NCI-H526 (cell line): ENCODE data around the gene MADD.

ENCODE experiments used
- DNase-seq, 2 experiments: peaks; one replicate each; lab custom pipeline; 2025; lab: John Stamatoyannopoulos, UW

Gene MADD

DNA sequence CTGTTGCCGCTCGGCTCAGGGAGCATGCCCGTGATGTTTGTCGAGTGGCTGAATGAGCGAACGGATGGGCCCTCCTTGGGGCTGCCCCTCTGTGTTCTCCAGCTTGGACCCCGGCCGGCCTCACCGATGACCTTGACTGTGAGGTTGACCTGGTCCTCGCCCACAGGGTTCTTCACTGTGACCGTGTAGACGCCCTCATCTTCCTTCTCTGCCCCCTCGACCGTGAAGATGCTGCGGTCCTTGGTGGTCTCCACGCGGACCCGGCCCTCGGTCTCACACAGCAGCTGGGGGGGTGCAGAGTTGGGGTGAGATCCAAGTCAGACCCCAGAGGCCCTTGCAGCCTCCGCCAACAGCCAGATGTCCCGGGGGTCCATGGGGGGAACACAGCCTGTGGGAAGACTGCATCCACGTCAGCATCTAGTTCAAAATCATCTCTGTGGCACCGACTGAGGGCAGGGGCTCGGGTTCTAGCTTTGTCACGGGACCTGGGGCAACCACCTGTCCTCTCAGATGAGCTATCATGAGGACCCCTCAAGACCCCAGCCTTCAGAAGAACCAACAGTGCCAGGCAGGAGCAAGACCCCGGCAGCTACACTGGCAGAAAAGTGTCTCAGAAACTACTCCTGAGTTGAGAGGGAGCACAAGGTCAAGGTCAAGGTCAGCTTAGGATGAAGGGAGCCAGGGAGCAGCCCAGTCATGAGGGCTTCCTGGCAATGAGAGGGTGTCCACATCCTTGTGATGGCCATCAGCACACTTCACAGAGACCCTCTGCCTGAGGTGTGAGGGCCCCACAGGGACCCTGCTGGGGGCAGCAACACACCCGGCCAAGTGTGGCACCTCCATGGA is 68.7 kb downstream of the MADD start:
- DNase-seq: no peak

DNA sequence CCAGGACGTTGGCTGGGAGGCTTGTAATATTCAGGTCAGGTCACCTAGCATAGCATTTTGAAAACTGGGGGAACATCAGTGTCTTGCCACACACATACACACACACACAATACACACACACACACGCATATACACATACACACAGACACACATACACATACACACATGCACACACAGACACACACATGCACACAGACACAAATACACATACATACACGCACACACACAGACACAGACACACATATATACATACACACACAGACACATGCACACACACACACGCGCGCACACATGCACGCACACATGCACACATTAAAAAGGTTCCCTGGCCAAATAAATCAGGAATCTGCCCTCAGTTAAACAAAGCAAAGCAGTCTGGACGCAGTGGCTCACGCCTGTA is 70.1 kb downstream of the MADD start:
- no peak for DNase-seq

DNA sequence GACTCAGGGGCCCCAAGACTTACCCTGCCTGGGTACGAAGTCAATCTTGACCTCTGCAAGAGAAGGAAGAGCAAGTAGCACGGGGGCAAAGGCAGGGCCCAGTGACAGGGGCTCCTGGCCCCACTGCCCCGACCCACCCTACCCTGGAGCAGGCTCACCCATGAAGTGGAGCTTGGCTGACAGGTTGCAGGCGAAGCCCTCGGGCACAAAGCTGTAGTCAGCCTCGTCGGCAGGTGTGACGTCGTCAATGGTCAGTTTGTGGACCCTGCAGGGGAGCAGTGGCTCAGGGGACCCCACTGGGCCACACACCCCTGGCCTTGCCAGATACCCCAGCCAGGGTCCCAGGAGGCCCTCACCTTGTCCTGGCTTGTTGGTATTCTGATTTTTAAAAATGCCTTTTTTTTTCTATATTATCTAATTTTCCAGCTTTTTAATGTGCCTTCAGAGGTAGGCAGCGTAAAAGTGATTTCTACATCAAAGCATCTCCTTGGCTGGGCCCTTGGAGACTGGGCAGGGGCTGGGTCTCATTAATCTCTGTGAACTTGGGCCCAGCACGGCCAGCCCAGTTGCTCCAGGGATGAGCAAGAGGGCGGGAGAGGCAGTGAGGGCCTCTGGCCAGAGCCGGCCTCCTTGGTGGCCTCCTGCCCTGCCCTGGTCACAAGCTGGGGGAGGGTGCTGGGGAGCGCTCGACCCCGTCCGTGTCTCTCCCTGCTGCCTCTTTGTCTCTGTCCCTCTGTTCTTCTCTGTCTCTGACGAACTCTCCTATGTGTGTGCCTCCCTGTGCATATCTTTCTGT is 71.2 kb downstream of the MADD start:
- no peak for DNase-seq

DNA sequence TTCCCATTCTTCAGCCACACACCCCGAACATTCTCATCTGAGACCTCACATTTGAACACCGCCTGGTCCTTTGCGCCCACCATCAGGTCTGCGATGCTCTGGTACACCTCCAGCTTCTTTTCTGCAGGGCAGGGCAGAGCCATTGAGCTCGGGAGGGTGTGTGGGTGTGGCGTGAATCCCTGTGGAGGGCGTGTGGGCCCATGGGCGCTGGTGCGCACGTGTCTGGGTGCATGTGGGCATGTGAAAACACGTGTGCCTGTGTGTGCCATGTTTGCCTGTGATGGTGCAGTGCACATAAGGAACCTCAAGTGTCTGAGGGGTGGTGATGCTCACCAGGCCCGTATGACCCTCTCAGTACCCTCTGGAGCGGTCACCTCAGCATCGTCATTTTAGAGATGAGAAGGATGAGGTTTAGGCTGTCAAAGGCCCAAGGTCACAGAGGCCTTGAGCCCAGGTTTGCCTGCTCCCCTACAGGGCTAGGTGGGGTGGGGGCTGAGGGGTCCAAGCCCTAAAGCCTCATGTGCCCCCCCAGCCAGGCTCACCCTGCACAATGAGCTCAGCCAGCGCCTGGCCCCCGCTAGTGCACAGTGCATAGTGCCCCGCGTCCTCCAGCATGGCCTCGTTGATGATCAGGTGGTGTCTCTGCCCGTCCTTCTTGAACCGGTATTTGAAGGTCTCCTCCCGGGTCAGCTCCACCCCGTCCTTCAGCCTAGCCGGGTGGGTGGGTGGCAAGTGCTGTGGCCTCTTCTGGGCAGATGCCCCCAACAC is 72.3 kb downstream of the MADD start:
- no peak for DNase-seq

DNA sequence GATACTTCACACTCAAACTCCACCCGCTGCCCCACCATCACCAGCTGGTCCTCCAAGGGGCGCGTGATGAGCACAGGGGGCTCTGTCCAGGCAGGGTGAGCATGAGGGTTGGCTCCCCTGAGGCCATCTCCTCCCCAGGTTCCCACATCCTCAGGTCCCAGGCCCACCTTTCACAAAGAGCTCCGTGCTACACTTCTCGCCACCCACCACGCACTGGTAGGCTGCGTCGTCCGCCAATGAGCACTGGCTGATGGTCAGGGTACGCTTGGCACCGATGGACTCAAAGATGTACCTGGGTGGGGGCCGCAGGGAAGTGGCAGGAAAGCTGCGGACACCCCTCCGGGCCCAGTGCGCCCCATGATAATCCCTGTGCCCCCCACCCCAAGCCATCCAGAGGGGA is 72.9 kb downstream of the MADD start:
- no peak for DNase-seq

DNA sequence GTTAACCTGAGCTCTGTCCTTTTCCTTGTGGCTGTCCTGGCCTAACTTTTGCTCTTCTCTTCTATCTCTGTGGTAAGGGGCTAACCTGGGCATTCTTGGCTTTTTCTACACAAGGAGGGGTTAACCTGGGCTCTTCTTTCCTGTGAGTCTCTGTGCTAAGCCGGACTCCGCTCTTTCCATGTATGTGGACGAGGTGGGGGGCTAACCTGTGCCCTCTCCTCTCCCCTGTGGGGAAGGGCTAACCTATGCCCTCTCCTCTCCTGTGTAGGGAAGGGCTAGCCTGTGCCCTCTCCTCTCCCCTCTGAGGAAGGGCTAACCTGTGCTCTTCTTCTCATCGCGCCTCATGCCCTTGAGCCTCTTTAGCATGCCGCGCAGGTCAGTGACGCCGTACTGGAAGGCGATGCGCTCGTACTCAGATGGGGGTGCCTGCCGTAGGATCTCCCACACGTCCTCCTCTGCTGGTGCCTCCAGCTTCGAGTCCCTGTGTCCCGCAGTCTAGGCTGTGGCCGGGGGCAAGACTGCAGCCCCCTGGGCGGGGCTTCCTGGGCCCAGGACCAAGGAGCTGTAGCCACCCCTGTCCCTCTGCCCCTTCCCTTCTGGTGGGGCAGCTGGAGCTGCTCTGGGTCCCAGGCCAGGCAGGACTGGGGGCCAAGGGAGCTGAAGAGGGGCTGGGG is 76.1 kb downstream of the MADD start:
- no peak for DNase-seq

DNA sequence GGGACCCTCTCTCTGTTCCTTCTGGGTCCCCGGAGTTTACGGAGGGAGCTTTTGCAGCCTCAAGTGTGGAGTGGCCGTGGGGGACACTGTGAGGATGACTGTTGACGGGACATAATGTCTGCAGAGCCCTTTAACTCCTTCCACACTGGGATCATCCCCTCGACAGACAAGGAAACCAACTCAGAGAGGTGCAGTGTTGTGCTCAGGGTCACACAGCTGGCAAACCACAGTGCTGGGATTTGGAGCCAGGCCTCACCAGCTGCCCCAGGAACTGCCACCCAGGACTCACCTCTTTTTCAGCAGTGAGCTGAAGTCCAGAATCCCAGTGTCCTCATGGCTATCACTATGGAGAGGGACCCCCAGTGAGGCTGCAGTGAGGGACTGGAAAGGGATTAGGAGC is 77.2 kb downstream of the MADD start:
- DNase-seq: no peak

DNA sequence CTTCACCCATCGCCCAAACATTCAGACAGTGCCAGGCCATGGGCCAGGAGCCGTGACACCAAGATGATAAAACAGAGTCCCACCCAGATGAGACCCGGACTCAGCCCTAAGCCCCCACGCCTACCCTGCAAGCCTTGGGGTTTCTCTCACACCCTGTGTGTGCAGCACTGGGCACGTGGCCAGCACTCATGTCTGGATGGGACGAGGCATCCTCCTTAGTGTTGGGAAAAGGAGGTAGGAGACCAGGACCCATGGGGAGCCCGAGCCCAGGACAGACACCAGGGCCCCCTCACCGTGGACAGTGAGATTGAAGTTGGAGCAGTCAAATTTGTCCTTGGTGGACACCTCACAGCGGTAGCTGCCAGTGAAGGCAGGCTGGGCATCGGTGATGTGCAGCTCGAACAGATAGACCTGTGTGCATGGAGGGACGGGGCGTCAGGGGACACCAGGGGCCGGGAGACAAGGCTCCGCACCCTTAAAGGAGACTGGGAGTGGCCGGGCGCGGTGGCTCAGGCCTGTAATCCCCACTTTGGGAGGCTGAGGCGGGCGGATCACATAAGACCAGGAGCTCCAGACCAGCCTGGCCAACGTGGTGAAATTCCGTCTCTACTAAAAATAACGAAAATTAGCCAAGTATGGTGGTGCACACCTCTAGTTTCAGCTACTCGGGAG is 78.3 kb downstream of the MADD start:
- no peak for DNase-seq

DNA sequence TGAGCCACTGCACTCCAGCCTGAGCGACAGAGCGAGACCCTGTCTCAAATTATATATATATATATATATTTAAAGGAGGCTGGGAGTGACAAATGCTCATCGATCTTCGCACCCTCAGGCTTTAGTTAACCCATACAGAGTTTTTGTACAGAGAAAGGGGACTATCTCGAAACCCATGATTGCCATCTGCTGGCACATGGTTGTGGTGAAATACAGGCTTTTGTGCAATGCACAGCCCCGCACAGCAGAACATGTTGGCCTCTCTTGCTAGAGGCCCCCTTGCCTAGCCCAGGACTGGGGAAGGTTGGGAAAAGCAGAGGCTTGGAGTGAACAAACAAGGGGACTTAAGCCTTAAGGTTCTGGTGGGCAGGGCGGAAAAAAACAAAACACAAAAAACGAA is 78.9 kb downstream of the MADD start:
- peak; percentile 44 to 76 for DNase-seq

DNA sequence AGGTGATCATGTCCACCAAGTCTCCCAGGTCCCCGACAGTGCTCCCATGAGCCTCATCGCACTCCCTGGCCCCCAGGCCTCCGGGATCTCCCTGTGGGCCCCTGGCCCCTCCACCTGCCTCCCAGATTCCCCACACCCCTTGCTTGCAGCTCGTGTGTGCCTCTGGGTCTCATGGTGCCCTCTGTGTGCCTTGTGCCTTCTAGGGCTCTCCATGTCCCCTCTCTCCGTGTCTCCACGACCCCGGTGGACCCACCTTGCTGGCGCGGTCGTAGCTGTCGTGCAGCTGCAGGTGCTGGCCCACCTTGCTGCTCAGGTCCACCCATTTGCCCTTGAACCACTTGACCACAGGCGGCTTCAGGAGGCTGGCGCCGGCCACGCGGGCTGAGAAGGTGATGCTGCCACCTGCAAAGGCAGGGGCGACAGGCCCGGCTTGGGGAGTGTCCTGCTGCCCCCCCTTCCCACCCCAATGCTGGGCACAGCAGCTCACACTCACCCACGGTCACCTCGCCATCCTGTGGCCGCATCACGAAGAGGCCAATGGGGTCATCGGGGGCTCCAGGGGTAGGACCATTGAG is 79.7 kb downstream of the MADD start:
- DNase-seq: no peak

DNA sequence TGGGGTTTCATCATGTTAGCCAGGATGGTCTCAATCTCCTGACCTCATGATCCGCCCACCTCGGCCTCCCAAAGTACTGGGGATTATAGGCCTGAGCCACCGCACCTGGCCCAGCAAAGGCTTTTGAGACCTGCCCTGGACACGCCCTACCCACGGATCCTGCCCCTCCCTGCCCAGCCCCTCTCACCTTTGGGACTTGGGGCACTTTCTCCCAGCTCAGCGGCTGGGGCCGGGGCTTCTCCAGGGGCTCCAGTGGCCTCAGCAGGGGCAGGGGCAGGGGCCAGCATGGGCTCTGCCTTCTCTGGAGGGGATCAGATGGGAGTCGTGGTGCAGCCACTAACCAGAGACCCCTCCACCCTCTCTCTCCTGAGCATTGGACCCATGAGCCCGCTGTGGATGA is 80.4 kb downstream of the MADD start:
- no peak for DNase-seq

DNA sequence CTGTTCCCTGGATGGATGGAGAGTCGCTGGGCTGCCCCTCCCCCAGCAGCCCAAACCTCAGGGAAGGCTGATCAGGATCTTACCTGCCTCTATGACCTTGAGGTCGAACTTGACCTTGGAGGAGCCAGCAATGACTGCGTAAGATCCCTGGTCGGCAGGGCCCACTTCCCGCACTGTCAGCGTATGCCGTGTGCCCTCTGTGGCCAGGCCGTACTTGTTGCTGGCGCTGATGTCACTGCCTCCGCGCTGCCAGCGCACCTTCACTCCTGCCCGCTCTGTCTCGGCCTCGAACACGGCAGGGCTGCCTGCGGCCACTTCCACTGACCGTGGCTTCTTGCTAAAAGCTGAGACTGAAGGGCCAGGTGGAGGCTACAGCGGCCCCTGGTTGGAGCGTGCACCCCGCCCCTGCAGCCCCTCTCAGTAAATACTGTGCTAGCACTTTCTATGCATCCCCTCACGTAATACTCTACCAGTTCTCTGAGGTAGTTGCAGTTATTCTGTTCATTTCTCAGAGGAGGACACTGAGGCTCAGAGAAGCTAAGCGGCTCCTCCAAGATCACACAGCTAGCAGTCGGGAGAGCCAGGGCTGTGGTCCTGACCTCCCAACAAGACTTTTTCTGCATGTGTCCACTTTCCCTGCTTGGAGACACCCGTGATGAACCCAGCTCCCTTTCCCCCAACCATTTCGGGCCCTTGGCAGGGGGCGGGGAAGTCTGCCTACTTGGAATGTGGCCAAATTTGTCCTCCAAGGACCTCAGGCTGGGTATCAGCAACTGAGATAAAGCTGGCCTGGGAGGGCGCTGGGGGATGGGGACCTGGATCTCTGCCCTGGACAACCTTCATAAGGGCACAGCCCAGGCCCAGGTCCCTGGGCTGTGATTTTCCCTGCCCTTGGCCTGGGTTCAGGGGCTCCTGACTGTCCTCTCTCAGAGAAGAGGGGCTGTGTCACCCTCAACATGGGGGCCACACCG is 81.5 kb downstream of the MADD start:
- no peak for DNase-seq

DNA sequence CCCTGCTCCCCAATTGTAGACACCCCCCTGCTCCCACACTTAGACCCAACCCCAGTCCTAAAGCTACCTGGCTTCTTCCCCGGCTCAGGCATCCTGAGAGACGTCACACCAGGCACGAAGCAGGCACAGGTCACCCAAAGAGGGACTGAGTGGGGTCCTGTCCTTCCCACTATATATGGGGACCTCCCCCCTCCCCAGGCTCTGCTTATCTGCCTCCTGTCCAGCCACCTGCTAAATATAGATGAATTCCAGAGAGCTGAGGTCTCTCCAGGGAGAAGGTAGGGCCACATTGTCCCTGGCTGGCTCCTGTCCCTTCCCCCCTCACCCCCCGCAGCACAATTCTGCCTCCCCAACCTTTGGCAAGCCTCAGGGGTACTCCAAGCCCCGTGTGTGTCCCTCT is 82.6 kb downstream of the MADD start, which contains the start of gene MYBPC3:
MYBPC3 (minus strand) TSS at position 147 of the 400 bp plus-strand sequence; CDS start at position 92, 55 bp downstream.
- no peak for DNase-seq

DNA sequence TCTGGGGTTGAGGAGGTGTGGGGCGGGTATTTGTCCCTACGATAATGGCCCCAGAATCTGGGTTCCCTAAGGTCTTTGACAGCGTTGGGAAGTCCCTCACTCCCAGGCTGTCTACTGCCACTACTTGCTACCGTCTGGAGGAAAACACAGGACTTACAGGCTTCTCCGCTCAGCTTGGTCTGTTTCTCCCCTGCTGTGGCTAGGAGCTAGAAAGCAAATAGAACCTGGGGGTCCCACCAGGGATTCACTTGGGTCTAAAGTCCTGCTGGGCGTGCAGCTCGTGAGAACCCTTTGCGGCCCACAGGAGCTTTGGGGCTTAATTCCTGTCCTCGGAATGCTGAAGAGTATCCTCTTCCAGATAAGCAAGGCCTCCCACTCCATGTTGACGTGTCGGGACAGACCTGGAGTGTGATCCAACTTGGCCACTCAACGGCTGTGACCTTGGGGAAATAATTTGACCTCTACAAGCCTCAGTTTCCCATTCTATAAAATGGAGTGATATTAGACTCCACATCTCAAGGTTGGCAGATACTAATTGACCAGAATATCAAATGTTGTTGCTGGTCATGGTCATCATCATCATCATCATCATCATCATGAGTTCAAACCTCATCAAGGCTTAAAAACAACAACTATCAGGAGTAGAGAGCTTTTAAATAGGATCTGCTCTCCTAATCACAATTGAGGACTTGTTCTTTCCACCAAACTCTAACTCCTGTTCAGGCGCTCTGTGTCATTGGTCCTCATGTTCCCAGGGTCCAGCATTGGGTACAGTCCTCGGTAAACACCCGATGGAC is 84.2 kb downstream of the MADD start:
- DNase-seq: no peak

DNA sequence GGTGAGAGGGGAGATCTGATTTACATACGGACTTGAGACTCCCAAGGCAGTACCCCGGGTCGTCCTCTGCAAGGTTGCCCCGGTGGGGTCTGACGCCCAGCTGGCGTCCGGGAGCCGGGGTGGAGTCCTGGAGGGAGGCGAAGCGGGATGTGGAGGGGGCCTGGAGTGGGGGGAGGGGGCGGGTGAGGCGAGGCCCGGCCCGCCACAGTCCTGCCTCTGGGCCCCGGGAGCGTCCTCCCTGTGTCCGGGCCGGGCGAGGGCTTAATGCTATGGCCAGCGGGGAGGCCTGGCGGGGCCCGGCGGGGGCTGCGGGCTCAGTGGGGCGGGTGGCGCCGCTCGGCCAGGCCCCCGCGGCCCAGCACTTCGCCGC is 85.0 kb downstream of the MADD start:
- DNase-seq: no peak

DNA sequence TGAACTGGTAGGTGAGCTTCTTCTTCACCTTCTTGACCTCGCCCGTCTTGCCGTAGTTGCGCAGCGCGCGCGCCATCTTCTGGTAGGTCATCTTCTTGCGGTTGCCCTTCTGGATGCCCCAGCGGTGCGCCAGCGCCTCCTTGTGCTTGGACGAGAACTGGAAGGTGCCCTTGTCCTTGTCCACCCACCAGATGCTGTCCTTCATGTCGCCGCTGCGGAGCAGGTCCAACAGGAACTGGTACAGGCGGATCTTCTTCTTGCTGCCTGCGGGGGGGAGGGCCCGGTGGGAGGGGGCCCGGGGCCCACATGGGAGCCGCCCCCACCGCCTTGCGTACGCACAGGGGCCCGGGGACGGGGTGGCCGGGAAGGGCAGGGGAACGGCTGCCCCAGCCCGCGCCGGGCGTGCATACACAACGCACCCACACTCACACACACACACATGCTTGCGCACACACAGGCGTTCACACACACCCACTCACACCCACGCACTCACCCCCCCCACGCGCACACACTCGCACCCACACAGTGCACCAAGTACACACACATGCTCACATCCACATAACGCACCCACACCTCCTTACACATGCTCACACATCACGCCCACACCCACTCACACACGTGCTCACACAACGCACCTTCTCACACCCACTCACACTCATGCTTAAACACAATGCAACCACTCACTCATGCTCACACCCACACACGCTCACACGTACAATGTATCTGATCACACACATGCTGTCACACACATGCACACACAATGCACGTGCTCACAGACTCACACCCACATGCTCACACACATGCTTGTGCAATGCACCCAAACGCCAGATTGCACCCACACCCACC is 85.6 kb downstream of the MADD start:
- peak; percentile 87 to 98 for DNase-seq

DNA sequence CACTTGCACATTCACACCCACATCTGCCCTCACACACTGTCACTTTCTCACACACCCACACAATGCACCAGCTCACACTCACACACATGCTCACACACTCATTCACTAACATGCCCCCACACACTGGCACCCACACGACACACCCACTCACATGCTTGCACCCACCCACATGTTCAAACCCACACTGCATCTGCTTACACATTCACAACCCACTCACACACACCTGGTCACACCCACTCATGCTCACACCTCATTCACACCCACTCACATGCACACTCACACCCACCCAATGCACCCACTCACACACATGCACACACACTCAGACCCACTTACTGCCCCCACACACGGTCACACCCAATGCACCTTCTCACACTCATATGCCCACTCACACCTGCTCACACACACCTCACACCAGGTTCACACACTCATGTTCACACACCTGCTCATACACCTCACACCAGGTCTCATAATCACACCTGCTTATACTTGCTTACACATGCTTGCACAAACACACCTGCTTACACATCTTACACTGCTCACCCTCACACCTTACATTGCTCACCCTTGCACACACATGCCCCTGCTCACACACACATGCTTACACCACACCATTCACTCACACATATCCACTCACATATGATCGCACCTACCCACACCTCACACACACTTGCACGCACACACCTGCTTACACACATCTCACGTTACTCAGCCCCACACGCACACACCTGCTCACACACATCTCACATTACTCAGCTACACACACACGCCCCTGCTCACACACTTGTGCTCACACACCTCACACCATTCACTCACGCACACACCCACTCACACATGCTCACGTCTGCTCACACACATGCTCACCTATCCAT is 86.4 kb downstream of the MADD start:
- no peak for DNase-seq
